Measurements from ENCODE around the gene CDH13.

CDH13 gene

GRCh38 chr16:83653785-83654184, 1027.0 kb downstream of the CDH13 start:
- no peak for DNase-seq

DNA sequence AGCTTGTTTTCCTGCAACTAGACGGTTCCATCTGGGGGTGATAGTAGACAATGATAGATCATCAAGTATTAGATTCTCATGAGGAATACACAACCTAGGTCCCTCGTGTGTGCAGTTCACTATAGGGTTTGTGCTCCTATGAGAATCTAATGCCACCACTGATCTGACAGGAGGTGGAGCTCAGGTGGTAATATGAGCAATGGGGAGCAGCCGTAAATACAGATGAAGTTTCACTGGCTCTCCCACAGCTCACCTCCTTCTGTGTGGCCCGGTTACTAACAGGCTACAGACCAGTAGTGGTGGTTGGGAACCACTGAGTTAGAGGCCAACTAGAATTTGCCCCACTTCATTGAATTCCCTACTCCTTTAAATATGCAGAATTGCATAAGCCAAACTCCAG, 1033.5 kb downstream of the CDH13 start:
- DNase-seq: no peak

DNA sequence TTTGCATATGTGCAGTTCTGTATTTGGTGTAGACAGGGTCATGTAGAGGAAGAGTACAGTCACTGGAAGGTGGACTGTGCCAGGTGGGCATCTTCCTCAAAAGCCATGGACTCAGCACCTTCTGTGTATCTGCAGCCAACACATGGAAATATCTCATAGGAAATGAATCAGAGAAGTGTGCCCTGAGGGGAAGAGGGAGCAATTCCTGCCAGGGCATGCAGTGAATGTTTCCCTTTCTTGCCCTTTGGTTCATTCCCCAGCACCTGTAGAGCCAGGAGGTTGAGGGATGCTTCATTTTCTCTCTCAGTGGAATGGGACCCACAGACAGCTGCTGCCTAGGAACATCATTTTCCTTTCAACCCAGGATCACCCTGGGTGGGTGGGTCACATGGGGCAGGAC, 1034.9 kb downstream of the CDH13 start:
- DNase-seq: no peak

- DNase-seq: no peak
Measured at GRCh38 chr16:83666449-83666848, 1039.7 kb downstream of the CDH13 start.

- DNase-seq: no peak
Measured at GRCh38 chr16:83669456-83669855, 1042.7 kb downstream of the CDH13 start.

GRCh38 chr16:83674931-83675535, 1048.3 kb downstream of the CDH13 start:
- DNase-seq: no peak

GRCh38 chr16:83676086-83676485, 1049.3 kb downstream of the CDH13 start:
- DNase-seq: no peak

DNA sequence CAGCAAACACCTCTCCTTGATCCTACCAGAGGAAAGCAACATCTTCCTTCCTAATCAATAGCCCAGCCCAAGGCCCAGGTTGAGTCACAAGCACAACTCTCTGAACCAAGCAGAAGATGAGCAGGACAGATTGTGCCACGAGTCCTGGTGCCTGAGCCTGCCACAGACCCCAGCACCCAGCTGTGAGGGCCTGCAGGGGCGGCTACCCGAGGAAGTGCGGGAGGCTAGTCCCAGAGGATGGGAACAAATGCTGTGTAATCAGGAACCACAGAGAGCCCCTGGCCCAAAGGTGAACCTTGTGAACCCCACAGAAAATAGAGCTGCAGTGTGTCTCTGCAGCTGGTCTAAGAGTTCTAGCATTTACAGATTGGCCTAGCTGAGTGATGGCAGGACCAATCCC, 1054.2 kb downstream of the CDH13 start:
- no peak for DNase-seq

DNA sequence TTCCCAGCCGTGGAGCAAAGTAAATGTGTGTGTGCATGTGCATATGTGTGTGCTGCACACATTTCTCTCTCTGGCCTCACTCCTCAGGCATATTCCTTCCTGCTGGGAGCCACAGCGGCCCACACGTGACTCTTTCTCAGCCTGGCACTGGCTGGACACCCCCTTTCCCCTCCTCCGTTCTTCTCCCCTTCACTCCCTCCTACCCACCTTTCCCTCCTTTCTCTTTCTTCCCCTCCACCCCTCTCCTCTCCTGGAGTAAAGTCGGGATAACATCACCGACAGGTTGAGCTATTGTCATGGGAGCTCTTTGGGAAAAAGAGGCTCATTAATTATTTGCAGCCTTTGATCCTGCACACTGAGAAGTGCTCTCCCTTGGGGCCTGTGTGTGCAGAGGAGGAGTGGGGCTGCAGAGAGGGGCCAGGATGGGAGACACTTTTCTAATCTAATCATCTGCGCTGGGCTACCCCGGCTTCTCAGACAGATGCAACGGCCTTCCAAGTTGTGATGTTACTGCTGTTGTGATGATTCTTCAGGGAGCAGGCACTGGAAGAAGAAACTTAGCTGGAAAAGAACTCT, 1054.7 kb downstream of the CDH13 start:
- no peak for DNase-seq

GRCh38 chr16:83682116-83682867, 1055.5 kb downstream of the CDH13 start:
- DNase-seq: no peak

GRCh38 chr16:83682868-83683235, 1056.1 kb downstream of the CDH13 start:
- DNase-seq: no peak

- no peak for DNase-seq
Measured at GRCh38 chr16:83685615-83686165, 1058.9 kb downstream of the CDH13 start.

DNA sequence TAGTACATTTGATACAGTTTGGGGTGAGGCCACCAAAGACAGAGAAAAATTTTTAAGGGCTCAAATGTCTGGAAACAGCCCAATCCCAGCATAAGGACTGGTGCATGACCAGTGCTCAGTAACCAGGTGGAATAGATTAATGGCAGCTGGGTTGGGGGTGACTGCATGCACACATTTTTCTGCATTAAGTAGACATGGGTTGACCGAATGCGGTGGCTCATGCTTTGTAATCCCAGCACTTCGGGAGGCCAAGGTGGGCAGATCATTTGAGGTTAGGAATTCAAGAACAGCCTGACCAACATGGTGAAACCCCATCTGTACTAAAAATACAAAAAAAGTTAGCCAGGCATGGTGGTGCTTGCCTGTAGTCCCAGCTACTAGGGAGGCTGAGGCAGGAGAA, 1060.0 kb downstream of the CDH13 start:
- no peak for DNase-seq

DNA sequence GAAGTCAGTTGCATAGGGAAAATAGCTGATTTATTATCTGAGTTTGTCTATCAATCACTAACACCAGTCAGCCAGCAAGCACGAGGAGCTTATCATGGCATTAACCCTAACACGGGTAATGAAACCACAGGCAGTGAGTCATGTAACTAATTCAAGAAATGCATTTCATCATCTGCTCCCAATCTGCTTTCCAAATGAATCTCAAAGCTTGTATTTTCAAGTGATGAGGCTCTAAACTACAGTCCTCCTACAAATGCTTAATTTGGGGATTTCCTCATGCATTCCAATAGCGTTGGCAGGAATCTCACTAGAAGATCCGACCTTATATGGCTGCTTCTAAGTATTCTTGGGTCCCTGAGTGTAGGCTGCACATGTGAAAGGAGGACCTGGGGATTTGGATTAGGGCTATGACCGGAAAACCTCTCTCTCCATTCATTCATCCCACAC, 1062.6 kb downstream of the CDH13 start:
- DNase-seq: no peak

DNA sequence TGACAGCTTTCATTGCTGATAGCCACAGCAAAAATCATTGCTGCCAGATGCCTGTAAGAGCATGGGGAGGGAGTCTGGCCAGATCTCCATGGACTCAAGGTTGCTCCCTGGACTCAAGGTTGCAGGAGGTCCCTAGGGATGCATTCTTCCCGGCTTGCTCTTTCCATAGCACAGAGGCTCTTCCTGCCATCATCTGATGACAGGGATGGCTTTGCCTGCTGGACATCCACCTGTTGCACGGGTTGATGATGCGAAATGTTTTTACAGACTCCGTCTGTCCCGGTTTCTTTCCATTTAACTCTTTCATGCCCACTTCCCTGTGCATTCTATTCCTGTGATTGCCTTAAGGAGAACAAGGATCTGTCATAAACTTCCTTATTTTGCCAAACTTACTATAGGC, 1065.5 kb downstream of the CDH13 start:
- no peak for DNase-seq

GRCh38 chr16:83698964-83699363, 1072.2 kb downstream of the CDH13 start:
- DNase-seq: no peak

GRCh38 chr16:83699817-83700216, 1073.0 kb downstream of the CDH13 start:
- no peak for DNase-seq

- DNase-seq: no peak
Measured at GRCh38 chr16:83700918-83701317, 1074.1 kb downstream of the CDH13 start.

DNA sequence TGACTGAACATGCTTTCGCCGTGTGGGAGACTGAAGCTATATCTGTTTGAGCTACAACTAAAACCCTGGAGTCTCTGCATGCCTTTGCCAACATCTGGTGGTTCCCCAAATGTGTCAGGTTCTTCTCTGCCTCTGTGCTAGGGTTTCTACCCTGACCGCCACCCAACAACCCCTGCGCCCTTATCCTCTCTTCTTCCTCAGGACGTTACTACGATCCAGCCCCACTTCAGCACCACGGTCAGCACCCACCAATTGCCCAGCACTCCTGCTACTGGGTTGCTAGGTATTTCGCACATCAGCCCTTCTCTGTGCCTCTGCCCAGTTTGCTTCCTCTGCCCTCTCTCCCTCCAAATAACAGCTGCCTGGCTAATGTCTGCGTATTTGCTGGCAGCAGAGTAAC, 1074.7 kb downstream of the CDH13 start:
- no peak for DNase-seq

DNA sequence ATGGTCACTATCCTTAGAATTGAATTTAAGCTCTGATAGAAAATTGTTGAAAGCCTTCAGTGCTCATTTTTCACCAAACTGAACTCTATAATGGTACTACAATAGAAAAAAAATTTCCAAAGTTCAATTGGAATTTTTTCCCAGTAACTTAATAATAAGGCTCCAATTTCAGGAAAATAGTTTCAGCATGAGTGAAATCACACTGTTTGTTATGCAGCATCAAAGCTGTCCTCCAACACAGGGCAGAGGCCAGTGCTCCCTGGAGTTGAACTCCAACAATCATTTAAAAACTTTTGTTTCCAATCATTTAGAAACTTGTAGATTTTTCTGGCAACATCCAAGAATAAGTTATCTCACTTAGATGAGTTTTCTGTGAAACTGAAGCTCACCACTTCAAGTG, 1077.9 kb downstream of the CDH13 start:
- no peak for DNase-seq

GRCh38 chr16:83705856-83706255, 1079.1 kb downstream of the CDH13 start:
- no peak for DNase-seq

GRCh38 chr16:83706394-83706793, 1079.6 kb downstream of the CDH13 start:
- no peak for DNase-seq

DNA sequence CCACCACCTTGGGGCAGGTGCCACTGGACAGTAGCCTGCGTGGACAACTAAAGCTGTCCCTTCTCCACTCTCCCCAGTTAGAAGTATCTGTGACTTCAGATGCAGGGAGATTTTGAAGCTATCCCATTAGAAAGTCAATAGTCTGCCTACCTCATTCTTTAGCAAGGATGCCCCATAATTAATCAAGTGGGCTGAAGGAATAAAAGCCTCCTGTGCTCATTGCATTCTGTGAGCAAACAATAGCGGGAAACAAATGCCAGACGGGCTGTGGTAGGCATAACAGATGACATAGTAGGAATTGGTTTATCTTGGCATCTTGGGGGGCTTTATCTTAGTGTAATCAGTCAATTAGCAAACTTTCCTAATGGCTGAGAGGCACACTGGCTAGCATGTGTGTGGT, 1084.3 kb downstream of the CDH13 start:
- DNase-seq: no peak

DNA sequence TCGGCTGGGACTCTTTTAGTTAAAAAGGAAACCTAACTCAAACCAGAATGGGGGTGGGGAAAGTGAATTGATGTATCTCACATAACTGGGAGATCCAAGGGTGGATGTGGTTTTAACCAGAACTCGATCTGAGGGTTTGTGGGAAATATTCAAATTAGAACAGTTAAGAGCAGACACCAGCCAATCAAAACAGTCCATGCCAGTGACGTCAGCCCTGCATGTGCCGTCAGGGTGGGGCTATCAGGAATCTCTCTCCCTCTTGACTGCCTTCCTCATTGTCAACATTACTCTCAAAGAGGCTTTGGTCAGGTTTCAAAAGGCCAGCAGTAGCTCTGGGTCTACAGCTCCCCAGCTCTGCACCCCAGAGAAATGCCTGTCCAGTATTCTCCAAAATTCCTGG, 1086.8 kb downstream of the CDH13 start:
- no peak for DNase-seq

Measured in NCI-H345 (cell line).